Colon (tissue), 2 donors: ENCODE data around the gene UBE3C.
"Not testable (repeated sequence)": the region's sequence is repeated elsewhere in the genome, so short reads cannot be mapped to it uniquely, and the experiment has no call there.

Experiments
- FAIRE-seq: peaks from 2 replicates; lab custom pipeline; 2012; peaks lifted over from hg19 to GRCh38; lab: Jason Lieb, UNC
- donor health status: control.
- donor health status: control.

UBE3C gene

GRCh38 chr7:157138424-157139110 is at the start of gene UBE3C:
TSS of gene UBE3C (plus strand) at chr7:157138926. CDS start at chr7:157139273, 347 bp downstream.
- FAIRE-seq, result no peak

GRCh38 chr7:157089100-157089610 is 49.6 kb upstream of the UBE3C start:
- FAIRE-seq, result no peak

- FAIRE-seq, result no peak
Measured at GRCh38 chr7:157090485-157091165, 48.1 kb upstream of the UBE3C start.

GRCh38 chr7:157096286-157097055 is 42.3 kb upstream of the UBE3C start:
- no peak for FAIRE-seq

GRCh38 chr7:157097056-157097329 is 41.7 kb upstream of the UBE3C start:
- no peak for FAIRE-seq

GRCh38 chr7:157097569-157097968 is 41.2 kb upstream of the UBE3C start:
- no peak for FAIRE-seq

- not testable (repeated sequence) for FAIRE-seq
Measured at GRCh38 chr7:157100005-157100404, 38.7 kb upstream of the UBE3C start.

- FAIRE-seq, result not testable (repeated sequence)
Measured at GRCh38 chr7:157103641-157104040, 35.1 kb upstream of the UBE3C start.

GRCh38 chr7:157111311-157111710 is 27.4 kb upstream of the UBE3C start:
- FAIRE-seq, result no peak

GRCh38 chr7:157112706-157113105 is 26.0 kb upstream of the UBE3C start:
- no peak for FAIRE-seq

GRCh38 chr7:157113607-157114006 is 25.1 kb upstream of the UBE3C start:
- FAIRE-seq, result no peak

- no peak for FAIRE-seq
Measured at GRCh38 chr7:157116762-157117161, 22.0 kb upstream of the UBE3C start.

- FAIRE-seq, result no peak
Measured at GRCh38 chr7:157117796-157118195, 20.9 kb upstream of the UBE3C start.

GRCh38 chr7:157120181-157120580 is 18.5 kb upstream of the UBE3C start:
- no peak for FAIRE-seq

GRCh38 chr7:157121184-157121715 is 17.5 kb upstream of the UBE3C start:
- no peak for FAIRE-seq

- no peak for FAIRE-seq
Measured at GRCh38 chr7:157122800-157123495, 15.8 kb upstream of the UBE3C start.

GRCh38 chr7:157124690-157125089 is 14.0 kb upstream of the UBE3C start:
- FAIRE-seq, result no peak

GRCh38 chr7:157125376-157126223 is 13.1 kb upstream of the UBE3C start:
- FAIRE-seq, result no peak

- FAIRE-seq, result no peak
Measured at GRCh38 chr7:157126921-157127320, 11.8 kb upstream of the UBE3C start.

- no peak for FAIRE-seq
Measured at GRCh38 chr7:157129200-157129599, 9.5 kb upstream of the UBE3C start.

- FAIRE-seq, result no peak
Measured at GRCh38 chr7:157129907-157130460, 8.7 kb upstream of the UBE3C start.
